ENCODE data around the gene GPR132. TPM values are rescaled to one million over a fixed set of nuclear protein-coding genes. Genes with fewer than 3 reads are reported as not detected.

GPR132 gene
- total RNA-seq, 1 experiment from 2014 or later = 0.20 TPM

GRCh38 chr14:105071942-105072341 lies 6.7 kb upstream of the GPR132 start:
- Histone ChIP-seq H4K5ac (ENCODE audit: insufficient read length, low read depth, low read length) (no peak overlapping the region), H2BK120ac (ENCODE audit: low read depth, low read length, poor library complexity, severe bottlenecking) (no peak overlapping the region), H4K91ac (ENCODE audit: insufficient read length, low read depth, low read length) (no peak overlapping the region), H4K8ac (replicated peaks; ENCODE audit: insufficient read length, low read depth, low read length) (no peak overlapping the region), H2BK15ac (ENCODE audit: low read depth, low read length) (no peak overlapping the region), H3K56ac (ENCODE audit: insufficient read length, low read depth, low read length) (no peak overlapping the region), H2BK12ac (ENCODE audit: insufficient read length, low read depth, low read length) (no peak overlapping the region), H3K9ac (ENCODE audit: extremely low read depth, insufficient read length, low read length) (no peak overlapping the region), H3K79me2 (ENCODE audit: insufficient read depth, low read length) (no peaks in the 10 kb centered on the region), H3K79me1 (ENCODE audit: insufficient read depth, low read depth, low read length, poor library complexity, severe bottlenecking) (no peaks in the 10 kb centered on the region), H3K14ac (ENCODE audit: insufficient read depth, low read length) (no peak overlapping the region), H3K23me2 (ENCODE audit: insufficient read length, low read depth, low read length, poor library complexity, severe bottlenecking) (no peaks in the 10 kb centered on the region), H3K9me3 (ENCODE audit: control insufficient read depth, low read depth, low read length) (no peaks in the 10 kb centered on the region), H3K23ac (ENCODE audit: insufficient read length, low read depth, low read length) (no peak overlapping the region), H4K20me1 (ENCODE audit: control insufficient read depth, insufficient read depth, insufficient read length) (no peaks in the 10 kb centered on the region), H3K18ac (ENCODE audit: insufficient read length, low read depth, low read length) (no peak overlapping the region), H3K4ac (ENCODE audit: low read depth, low read length) (no peak overlapping the region), H2BK5ac (ENCODE audit: insufficient read length, low read length) (no peak overlapping the region), H3K27ac (ENCODE audit: insufficient read length, low read depth, low read length) (no peak overlapping the region), H3K27me3 (ENCODE audit: insufficient read depth, low read length) (no peaks in the 10 kb centered on the region), H3T11ph (ENCODE audit: low read length) (no peak overlapping the region), H2AFZ (ENCODE audit: low read length) (no peak overlapping the region), H3K4me1 (ENCODE audit: insufficient read depth, low read length) (no peaks in the 10 kb centered on the region; the same call in 1 of the 2 replicates), H3K4me2 (ENCODE audit: insufficient read depth, insufficient read length, low read length) (no peak overlapping the region), H2BK20ac (ENCODE audit: low read depth, low read length, poor library complexity, severe bottlenecking) (no peak overlapping the region), H2AK5ac (ENCODE audit: insufficient read length, low read length) (no peak overlapping the region)
- Mint-ChIP-seq H3K27me3 (ENCODE audit: low read depth) (peaks cover 17% of the 10 kb centered on the region), H3K4me3 (no peak overlapping the region), H3K36me3 (ENCODE audit: insufficient read depth in 1 of 3, low read depth in 3 of 3) (no peaks in the 10 kb centered on the region), H3K4me1 (peaks cover 8 to 15% of the 10 kb centered on the region in 2 experiments; a peak in 3 of 4 replicates), H3K27ac (no peak overlapping the region), H3K9me3 (no peaks in the 10 kb centered on the region)
- no CpG with 5 or more reads among the region's 25 CpGs for WGBS (ENCODE audit: extremely low coverage, insufficient read length, low lambda C conversion rate)
- TF ChIP-seq CTCF (conservative IDR thresholded peaks at IDR 0.05) = no peak
- DNase-seq = no peak

Measured in H9 (cell line).